DOHH2 (cell line): Measurements from ENCODE around the gene MGARP.

Experiments
- EZH2phosphoT487 ChIP-seq: fragments of 200-600 bp; sonication (generic); IDR thresholded peaks from 2 replicates; pipeline ENCODE4 v1.6.1; 2017; ENCODE audit warnings: borderline replicate concordance, mild to moderate bottlenecking, antibody characterized with exemption, low read length, moderate library complexity, mixed read lengths
- TF ChIP-seq, protein P1 (sequence below): fragments of 200-600 bp; sonication (generic); IDR thresholded peaks from one replicate; pipeline ENCODE4 v1.5.1; 2014; ENCODE audit warnings: antibody characterized with exemption, mild to moderate bottlenecking, low read depth, low read length; ENCODE audit not compliant: poor library complexity, severe bottlenecking

DNA sequence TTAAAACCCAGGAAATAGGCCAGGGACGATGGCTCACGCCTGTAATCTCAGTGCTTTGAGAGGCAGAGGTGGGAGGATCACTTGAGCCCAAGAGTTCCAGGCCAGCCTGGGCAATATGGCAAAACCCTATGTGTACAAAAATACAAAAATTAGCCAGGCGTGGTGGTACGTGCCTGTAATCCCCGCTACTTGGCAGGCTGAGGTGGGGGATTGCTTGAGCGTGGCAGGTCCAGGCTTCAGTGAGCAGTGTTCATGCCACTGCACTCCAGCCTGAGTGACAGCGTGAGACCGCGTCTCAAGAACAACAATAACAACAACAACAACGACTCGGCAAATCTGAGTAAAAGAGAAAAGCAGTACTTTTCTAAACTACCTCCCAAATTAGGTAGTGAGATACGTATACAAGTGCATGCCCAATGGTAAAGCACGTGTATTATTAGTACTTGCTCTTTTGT is 35.2 kb upstream of the MGARP start:
- TF ChIP-seq EZH2phosphoT487: no peak
- TF ChIP-seq, protein P1, sequence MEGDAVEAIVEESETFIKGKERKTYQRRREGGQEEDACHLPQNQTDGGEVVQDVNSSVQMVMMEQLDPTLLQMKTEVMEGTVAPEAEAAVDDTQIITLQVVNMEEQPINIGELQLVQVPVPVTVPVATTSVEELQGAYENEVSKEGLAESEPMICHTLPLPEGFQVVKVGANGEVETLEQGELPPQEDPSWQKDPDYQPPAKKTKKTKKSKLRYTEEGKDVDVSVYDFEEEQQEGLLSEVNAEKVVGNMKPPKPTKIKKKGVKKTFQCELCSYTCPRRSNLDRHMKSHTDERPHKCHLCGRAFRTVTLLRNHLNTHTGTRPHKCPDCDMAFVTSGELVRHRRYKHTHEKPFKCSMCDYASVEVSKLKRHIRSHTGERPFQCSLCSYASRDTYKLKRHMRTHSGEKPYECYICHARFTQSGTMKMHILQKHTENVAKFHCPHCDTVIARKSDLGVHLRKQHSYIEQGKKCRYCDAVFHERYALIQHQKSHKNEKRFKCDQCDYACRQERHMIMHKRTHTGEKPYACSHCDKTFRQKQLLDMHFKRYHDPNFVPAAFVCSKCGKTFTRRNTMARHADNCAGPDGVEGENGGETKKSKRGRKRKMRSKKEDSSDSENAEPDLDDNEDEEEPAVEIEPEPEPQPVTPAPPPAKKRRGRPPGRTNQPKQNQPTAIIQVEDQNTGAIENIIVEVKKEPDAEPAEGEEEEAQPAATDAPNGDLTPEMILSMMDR: no peak
